NCI-H345 (cell line): ENCODE measurements around the gene SHC1.

Experiments
- DNase-seq: peaks from one replicate; lab custom pipeline; 2025; lab: John Stamatoyannopoulos, UW

Gene SHC1

GRCh38 chr1:154970631-154971340 is at the start of gene SHC1:
TSS of gene SHC1 (minus strand) at chr1:154970747. CDS start at chr1:154970526, 221 bp downstream.
- no peak for DNase-seq

- no peak for DNase-seq
Observed at GRCh38 chr1:155019377-155020245, 49.1 kb upstream of the SHC1 start.

GRCh38 chr1:155018617-155019348 is 48.2 kb upstream of the SHC1 start:
- DNase-seq, result no peak

GRCh38 chr1:155017946-155018316 is 47.4 kb upstream of the SHC1 start:
- no peak for DNase-seq

- DNase-seq, result no peak
Observed at GRCh38 chr1:155017041-155017945, 46.7 kb upstream of the SHC1 start.

GRCh38 chr1:155016231-155016831 is 45.8 kb upstream of the SHC1 start:
- DNase-seq, result no peak

GRCh38 chr1:155015527-155016230 is 45.1 kb upstream of the SHC1 start:
- no peak for DNase-seq

GRCh38 chr1:155014709-155015508 is 44.4 kb upstream of the SHC1 start:
- DNase-seq, result no peak

- no peak for DNase-seq
Observed at GRCh38 chr1:155013632-155014031, 43.1 kb upstream of the SHC1 start.

- no peak for DNase-seq
Observed at GRCh38 chr1:155012776-155013602, 42.4 kb upstream of the SHC1 start.

- DNase-seq, result peak; percentile 74
Observed at GRCh38 chr1:155012026-155012546, 41.5 kb upstream of the SHC1 start.

GRCh38 chr1:155011437-155012025 is 41.0 kb upstream of the SHC1 start:
- DNase-seq, result no peak

GRCh38 chr1:155011004-155011416 is 40.5 kb upstream of the SHC1 start:
- no peak for DNase-seq

- DNase-seq, result no peak
Observed at GRCh38 chr1:155010211-155010918, 39.8 kb upstream of the SHC1 start.

GRCh38 chr1:155009742-155010141 is 39.2 kb upstream of the SHC1 start:
- DNase-seq, result no peak

GRCh38 chr1:155009221-155009711 is 38.7 kb upstream of the SHC1 start:
- DNase-seq, result no peak
